ENCODE results near the gene DSC1. TPM values are rescaled to one million over a fixed set of nuclear protein-coding genes. Genes with fewer than 3 reads are reported as not detected.

DSC1 gene
- not detected in 2 replicates for total RNA-seq

DNA sequence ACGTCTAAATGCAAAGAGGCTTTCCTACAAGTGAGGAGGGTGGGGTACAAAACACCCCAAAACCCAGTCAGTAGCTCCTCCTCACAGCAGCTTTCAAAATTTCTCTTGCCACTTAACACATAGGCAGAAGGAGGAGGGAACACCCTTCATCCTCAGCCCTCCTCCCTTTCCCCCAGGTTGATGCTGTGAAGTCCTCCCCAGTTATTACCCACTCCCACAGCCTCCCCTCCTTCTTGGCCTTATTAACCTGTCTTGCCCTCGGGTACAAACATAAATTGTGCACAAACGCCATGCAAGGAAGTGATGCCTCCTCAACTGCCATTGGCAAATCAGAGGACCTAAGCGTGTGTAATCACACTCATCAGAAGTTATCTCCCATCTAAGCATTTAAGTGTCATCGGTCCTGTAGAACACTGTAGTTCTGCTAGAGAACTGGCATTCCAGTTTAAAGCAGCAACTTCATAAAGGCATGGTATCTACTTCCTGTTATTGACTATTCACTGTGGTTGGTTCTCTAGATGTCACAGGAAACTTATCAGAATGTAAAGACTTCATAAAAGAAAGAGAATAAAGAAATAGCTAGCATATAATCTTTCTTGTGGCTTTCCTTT lies at the start of gene DSC1:
Gene DSC1 (minus strand): TSS at position 32 of the 611 bp plus-strand sequence. CDS start 262 bp downstream, outside the sequence.

DNA sequence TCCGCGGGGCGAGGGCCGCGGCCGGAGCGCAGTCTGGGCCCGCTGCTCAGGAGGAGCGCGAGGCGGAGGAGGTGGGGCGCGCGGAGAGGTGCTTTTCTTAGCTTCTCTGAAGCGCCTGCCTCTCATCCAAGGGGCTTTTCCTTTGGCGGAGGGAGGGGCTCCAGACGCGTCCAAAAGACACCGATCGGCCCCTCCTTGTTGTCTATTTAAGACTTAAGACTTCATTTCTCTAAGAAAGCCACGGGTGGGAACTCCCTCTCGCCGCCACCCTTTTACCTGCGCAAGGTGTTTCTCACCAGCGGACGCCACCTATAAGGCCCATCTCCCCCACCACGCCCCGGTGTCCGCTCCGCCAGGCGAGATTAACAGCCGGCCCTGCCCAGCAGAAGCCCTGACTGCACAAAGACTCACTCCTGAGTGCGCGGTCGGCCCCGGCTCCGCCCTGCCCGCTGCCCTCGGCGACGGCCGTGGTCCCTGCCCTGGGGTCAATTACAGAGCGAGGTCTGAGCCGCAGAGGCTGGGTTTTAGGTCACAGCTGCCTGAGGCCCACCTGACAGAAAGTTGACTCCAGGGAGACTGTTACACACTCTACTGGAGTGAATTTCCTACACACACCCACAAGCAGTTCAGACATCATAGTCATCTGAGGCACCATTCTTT lies 60.5 kb downstream of the DSC1 start, which contains the start of gene DSC2:
Gene DSC2 (minus strand): TSS at position 397 of the 660 bp plus-strand sequence. CDS start 450 bp downstream, outside the sequence.

Other genes with a start within 250 kb of the DSC1 start
- 1.6 and 5.4 TPM in 2 replicates for gene DSC3, start 120.1 kb downstream of the DSC1 start, total RNA-seq
- gene DSC2, start 60.4 kb downstream of the DSC1 start, total RNA-seq: 10.4 TPM in 2 replicates
- gene DSG1, start 155.3 kb upstream of the DSC1 start, total RNA-seq: not detected in 2 replicates
- under 0.01 TPM in 1 of 2 replicates, not detected in the other for gene DSG4, start 213.9 kb upstream of the DSC1 start, total RNA-seq